T-helper 2 cell treated with Interferon-gamma antibody and Interleukin-4, amounts not matched to agents 5 μg/mL and 100 μg/mL, for 36 hours (primary cell): ENCODE data around the gene DUS3L.
"Not testable (repeated sequence)": the region's sequence is repeated elsewhere in the genome, so short reads cannot be mapped to it uniquely, and the experiment has no call there.

Experiments
- DNase-seq: peaks from one replicate; pipeline ENCODE4 v3.0.0; 2021; ENCODE audit warnings: low spot score
- H3K27ac Mint-ChIP-seq: one replicate; pipeline ENCODE4 v1.8.0; 2021; ENCODE audit warnings: mild to moderate bottlenecking, mixed read lengths
- H3K27me3 Mint-ChIP-seq: one replicate; pipeline ENCODE4 v1.8.0; 2021; ENCODE audit warnings: low read depth, mixed read lengths
- H3K36me3 Mint-ChIP-seq: one replicate; pipeline ENCODE4 v1.8.0; 2021; ENCODE audit warnings: low read depth, mixed read lengths
- H3K4me1 Mint-ChIP-seq: one replicate; pipeline ENCODE4 v1.8.0; 2021; ENCODE audit warnings: low read depth, mixed read lengths
- H3K4me3 Mint-ChIP-seq: one replicate; pipeline ENCODE4 v1.8.0; 2022; ENCODE audit warnings: mild to moderate bottlenecking, moderate library complexity, mixed read lengths
- H3K9me3 Mint-ChIP-seq: one replicate; pipeline ENCODE4 v1.8.0; 2021; ENCODE audit warnings: mixed read lengths

DUS3L gene

GRCh38 chr19:5748920-5749319 lies 42.0 kb downstream of the DUS3L start:
- not testable (repeated sequence) for H3K27me3 Mint-ChIP-seq, H3K4me1 Mint-ChIP-seq, H3K27ac Mint-ChIP-seq

GRCh38 chr19:5744999-5745398 lies 46.0 kb downstream of the DUS3L start:
- not testable (repeated sequence) for H3K36me3 Mint-ChIP-seq, H3K27ac Mint-ChIP-seq, H3K9me3 Mint-ChIP-seq, H3K27me3 Mint-ChIP-seq, DNase-seq, H3K4me1 Mint-ChIP-seq, H3K4me3 Mint-ChIP-seq

More at GRCh38 chr19:5748920-5749319, 42.0 kb downstream of the DUS3L start:
- not testable (repeated sequence) for H3K36me3 Mint-ChIP-seq, DNase-seq, H3K4me3 Mint-ChIP-seq, H3K9me3 Mint-ChIP-seq

GRCh38 chr19:5743630-5744029 lies 47.3 kb downstream of the DUS3L start:
- Mint-ChIP-seq H3K27ac (no peak overlapping the region), H3K4me1 (no peaks in the 10 kb centered on the region)

GRCh38 chr19:5742051-5742450 lies 48.9 kb downstream of the DUS3L start:
- Mint-ChIP-seq H3K4me3 (no peak overlapping the region), H3K36me3 (no peaks in the 10 kb centered on the region), H3K27ac (no peak overlapping the region), H3K9me3 (no peaks in the 10 kb centered on the region), H3K4me1 (no peaks in the 10 kb centered on the region), H3K27me3 (no peaks in the 10 kb centered on the region)
- no peak for DNase-seq

More at GRCh38 chr19:5743630-5744029, 47.3 kb downstream of the DUS3L start:
- H3K9me3 Mint-ChIP-seq: no peaks in the 10 kb centered on the region
- no peaks in the 10 kb centered on the region for H3K36me3 Mint-ChIP-seq
- no peaks in the 10 kb centered on the region for H3K27me3 Mint-ChIP-seq
- no peak for DNase-seq
- H3K4me3 Mint-ChIP-seq: no peak overlapping the region

- Mint-ChIP-seq H3K27ac (no peak overlapping the region), H3K4me3 (no peak overlapping the region), H3K9me3 (no peaks in the 10 kb centered on the region), H3K27me3 (no peaks in the 10 kb centered on the region), H3K36me3 (no peaks in the 10 kb centered on the region), H3K4me1 (no peaks in the 10 kb centered on the region)
- no peak for DNase-seq
Measured at GRCh38 chr19:5738423-5738822, 52.5 kb downstream of the DUS3L start.
